HG03354 (cell line): ENCODE measurements around the gene ARSG.
A peak's percentile ranks its signal among the peaks of the same experiment; 100 is the strongest.

Experiments
- ATAC-seq: cut with Tn5 transposase; IDR thresholded peaks from one replicate; pipeline ENCODE4 v1.9.1; 2021; ENCODE audit warnings: mild to moderate bottlenecking; ENCODE audit not compliant: unreplicated experiment, poor library complexity, severe bottlenecking

ARSG gene

DNA sequence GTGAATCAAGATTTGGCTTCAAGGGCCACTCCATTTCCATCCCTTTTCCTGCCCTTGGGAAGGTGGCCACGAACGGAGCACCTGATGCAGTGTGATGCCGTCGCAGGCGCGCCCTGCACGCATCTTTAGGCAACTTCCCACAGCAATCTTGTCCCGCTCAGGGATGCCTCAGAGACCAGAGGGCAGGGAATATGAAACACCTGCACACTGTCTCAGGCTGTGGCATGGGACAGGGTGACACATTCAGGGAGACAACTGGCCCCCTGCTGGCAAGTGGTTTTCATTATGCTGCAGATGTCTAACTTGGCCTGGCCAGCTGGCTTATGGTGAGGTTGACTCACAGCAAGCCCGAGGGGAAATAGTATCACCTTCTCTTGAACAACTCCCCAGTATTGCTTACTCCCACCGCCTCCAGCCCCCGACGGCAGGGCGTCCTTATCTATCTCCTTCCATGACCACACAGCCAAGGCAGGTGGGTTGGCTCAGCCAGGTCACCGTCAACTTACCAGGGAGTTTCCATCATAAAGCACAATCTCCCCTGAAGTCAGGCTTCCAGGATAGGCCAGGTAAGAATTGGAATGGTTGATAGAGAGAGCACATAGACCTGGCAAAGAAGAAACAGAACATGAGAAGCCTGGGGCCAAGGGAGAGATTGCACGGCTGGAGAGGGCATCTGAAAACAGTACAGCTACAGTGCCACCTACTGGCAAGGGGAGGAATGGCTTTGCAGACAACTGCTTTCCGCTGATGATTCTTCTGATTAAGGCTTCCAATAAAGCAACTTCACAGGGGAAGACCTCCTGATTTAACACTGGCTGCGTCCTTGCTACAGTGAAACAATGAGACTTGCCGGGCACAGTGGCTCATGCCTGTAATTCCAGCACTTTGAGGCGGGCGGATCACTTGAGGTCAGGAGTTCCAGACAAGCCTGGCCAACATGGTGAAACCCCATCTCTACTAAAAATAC is 144.9 kb downstream of the ARSG start:
- ATAC-seq = peak; percentile 67

- peak; percentile 69 for ATAC-seq
These were observed 146.9 kb downstream of the ARSG start for GRCh38 chr17:68437979-68438822.

DNA sequence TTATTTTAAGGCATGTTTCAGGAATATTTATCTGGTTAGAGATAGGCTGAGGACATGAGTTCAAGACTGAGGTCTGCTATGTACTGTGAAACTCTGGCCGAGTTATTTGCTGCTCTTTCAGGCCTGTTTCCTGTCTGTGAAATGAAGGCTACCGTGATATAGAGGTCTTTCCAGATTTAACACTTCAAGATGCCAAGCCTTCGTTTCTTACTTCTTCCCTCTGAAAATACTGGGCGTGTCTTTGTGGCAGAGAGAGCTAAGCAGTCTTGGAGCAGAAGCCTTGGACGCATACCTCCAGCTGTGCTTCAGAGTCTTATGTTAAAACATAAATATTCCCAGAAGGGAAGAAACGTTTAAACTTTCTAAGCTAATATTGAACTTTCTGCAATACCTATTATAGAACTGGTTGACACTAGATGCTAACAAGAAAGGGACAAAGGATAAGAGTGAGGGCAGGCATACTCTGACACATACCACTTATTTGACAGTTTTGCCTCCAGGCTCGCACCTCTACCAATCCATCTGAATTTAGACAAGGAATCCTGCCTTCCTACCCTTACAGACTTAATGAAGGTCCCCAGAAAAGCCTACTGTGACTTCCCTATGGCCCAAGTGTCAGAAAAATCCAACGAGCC is 148.5 kb downstream of the ARSG start:
- ATAC-seq = no peak

- ATAC-seq = no peak
These were observed 149.2 kb downstream of the ARSG start for GRCh38 chr17:68440526-68440925.

DNA sequence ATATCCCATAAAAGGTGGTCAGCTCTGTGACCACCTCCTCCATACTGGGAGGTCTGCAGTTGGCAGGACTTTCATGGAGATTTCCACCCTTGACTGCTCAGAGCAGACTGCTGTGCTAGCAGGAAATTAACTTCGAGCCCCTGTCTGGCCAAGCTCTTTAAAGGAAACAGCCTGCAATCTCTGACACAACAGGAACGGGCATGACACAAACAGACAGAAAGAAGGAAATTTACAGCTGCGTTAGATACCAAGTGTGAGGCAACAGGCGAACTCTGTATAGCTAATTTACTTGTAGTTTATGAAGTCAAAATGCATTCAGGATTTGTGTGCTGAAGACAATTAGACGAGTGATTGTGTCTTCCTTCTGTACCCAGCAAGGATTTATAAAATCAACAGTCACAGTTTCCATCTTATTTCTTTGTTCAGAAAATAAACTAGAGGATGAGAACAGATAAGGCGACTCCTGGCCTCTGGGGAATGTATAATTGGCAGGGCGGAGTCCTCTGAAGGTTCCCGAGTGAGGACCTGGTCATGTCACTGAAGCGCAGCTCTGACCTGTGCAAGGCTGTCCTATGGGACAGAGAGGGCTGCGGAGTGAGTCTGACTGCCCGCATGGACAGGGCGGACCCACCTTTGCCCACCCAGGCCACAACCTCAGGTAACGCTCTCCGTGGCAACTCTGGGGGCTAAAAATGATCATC is 149.9 kb downstream of the ARSG start:
- no peak for ATAC-seq

- ATAC-seq = no peak
These were observed 152.7 kb downstream of the ARSG start for GRCh38 chr17:68443972-68444464.

- ATAC-seq = no peak
These were observed 154.4 kb downstream of the ARSG start for GRCh38 chr17:68445671-68446070.

DNA sequence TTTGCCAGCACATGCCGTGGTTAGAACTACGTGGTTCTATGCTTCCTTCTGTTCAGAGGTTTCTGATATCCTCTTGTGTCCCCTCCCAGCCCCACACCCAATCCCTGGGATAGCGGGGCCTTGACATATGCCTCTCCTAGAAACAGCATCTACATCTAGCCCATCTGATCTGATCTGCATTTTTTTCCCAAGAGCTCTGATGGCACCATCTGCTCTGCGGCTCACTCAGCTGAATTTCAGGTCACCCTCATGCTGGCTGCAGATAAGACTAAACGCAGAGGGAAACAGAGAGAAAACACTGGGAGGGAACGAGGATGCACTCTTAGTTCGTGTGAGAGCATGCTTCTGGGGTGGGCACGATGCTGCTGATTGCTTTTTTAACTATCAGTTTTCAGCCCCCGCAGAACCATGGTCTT is 155.3 kb downstream of the ARSG start:
- ATAC-seq = no peak

- no peak for ATAC-seq
These were observed 157.9 kb downstream of the ARSG start for GRCh38 chr17:68449021-68449739.

GRCh38 chr17:68450391-68450790 is 159.1 kb downstream of the ARSG start:
- no peak for ATAC-seq

DNA sequence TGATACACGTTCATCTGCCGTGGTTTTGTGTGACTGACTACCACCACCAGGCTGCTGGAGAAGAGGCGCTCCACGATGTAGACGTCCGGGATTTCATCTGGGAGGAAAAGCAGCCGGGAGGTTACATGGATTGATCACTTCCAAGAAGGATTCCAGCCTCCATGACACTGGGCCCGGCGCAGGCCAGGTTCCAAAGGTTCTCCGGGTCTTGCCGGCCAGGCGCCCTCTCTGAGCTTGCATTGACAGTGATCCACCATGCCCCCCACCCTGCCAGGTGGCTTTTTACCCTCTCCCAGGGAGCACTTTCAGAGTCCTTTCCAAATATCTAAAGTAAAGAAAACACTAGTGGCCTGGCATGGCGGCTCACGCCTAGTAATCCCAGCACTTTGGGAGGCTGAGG is 159.5 kb downstream of the ARSG start:
- ATAC-seq = no peak

DNA sequence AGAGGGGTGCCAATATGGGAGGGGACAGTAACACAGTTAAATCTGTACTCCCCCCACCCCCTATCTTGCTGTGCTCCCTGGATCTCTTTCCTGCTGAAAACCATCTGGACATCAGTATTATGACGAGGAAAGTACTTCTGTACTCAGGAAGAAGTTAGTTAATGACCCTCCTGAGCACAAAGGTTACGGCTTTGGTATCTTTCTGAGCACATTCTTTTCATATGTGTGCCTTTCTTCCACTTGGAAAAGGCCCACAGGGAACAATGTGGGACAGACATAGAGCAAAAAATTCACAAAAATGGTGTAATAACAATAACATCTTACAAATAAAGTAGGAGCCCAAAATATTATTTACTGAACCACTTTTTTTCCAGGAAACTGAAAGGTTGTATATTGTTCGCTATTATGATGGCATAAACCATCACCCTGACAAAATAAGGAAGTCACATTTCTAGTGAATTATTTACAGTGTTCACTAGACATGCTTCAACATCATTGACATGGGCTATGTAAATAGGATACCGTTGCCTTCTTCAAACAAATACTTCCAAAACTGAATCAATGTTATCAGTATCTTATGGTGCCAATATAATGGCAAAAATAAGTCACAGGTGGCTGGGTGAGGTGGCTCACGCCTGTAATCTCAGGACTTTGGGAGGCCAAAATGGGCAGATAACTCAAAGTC is 160.5 kb downstream of the ARSG start:
- no peak for ATAC-seq

- ATAC-seq = no peak
These were observed 161.5 kb downstream of the ARSG start for GRCh38 chr17:68452724-68453290.

DNA sequence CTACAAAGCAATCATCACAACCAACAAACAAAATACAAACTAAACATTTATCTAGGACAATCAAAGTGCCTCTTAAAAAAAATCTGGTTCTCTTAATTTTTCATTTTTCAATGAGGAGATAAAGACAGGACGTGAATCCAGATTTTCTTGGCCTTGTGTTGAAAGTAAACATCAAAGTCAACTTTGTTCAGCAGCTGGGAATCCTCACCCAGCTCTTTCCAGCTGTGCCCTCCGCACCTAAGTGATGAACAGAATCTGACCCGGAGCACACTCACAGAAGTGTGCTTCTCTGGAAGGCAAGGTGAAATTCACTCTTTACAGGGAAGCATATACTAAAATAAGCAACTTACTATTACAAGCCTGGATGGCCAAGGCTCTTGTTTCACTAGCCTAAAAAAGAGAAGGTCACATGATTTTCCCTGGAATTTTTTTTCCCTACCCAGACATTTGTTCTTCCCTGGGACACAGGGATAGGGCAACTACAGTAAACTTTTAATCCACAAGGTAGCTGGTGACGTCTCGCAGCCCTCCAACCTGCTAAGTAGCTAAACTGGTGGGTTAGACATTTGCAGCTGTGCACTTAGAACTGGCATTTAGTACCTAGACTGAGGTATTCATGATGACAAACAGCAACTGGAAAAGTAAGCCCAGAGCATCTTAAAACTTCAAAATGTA is 162.8 kb downstream of the ARSG start:
- ATAC-seq = no peak

DNA sequence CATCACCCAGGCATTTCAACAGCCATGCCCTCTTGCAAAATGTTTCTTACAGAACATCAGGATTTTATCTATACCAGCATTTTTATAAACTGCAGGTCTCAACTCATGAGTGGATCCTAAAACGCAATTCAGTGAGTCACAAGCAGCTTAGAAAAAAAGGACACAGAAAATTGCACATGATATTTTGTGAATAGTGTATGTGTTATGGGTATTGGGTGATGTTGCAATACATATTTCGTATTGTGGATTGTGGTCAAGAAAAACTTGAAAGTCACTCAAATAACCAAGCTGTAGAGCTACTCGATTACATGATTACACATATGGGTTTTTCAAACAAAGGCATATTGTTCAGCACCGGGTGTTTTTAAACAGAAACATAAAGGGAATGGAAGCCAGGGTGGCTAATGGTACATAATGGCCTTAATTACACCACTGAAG is 164.6 kb downstream of the ARSG start:
- no peak for ATAC-seq

GRCh38 chr17:68456339-68457167 is 165.3 kb downstream of the ARSG start:
- no peak for ATAC-seq

DNA sequence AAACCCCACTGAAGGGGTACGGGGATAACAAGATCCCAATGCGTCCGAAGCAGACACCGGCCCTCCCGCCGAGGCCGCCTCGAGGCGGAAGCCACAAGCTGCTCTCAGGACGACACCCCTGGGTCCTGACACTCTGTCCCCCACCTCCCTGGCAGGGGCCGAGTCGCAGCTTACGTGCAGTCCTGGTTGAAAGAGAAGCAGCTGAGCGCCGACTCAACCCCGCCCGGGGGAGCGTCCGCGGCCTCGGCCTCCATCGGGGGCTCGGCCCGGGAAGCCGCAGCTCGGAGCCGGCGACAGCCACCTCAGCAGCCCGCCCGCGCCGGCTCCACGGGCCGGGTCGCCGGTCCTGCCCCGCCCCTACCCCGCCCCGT is 165.9 kb downstream of the ARSG start, which contains the start of gene WIPI1:
Gene WIPI1, minus strand, starts transcription at position 329 of the 371 bp plus-strand sequence. Its CDS starts 75 bp downstream, at position 254.
- peak; percentile 45 for ATAC-seq
